HG03064 (cell line): ENCODE measurements around the gene CST3.

Experiments used
- ATAC-seq: cut with Tn5 transposase; IDR thresholded peaks from one replicate; pipeline ENCODE4 v1.9.1; 2021; ENCODE audit warnings: low read depth; ENCODE audit not compliant: unreplicated experiment

The CST3 gene

GRCh38 chr20:23605867-23606651 is 31.7 kb downstream of the CST3 start, which contains the start of gene CST9:
TSS of gene CST9 (minus strand) at chr20:23605917. CDS start at chr20:23605864, 53 bp downstream.
- no peak for ATAC-seq

GRCh38 chr20:23604306-23604705 is 33.4 kb downstream of the CST3 start:
- no peak for ATAC-seq

GRCh38 chr20:23603321-23603720 is 34.4 kb downstream of the CST3 start:
- ATAC-seq, result no peak

- no peak for ATAC-seq
Observed at GRCh38 chr20:23602699-23603098, 35.1 kb downstream of the CST3 start.

GRCh38 chr20:23602241-23602640 is 35.5 kb downstream of the CST3 start:
- no peak for ATAC-seq

GRCh38 chr20:23601715-23602114 is 36.0 kb downstream of the CST3 start:
- ATAC-seq, result no peak

- ATAC-seq, result no peak
Observed at GRCh38 chr20:23598481-23598880, 39.3 kb downstream of the CST3 start.

- ATAC-seq, result no peak
Observed at GRCh38 chr20:23596579-23597250, 41.0 kb downstream of the CST3 start.

- ATAC-seq, result no peak
Observed at GRCh38 chr20:23595941-23596340, 41.8 kb downstream of the CST3 start.

GRCh38 chr20:23588434-23589403 is 49.0 kb downstream of the CST3 start:
- ATAC-seq, result no peak

GRCh38 chr20:23587631-23588030 is 50.1 kb downstream of the CST3 start:
- no peak for ATAC-seq

GRCh38 chr20:23586735-23587525 is 50.8 kb downstream of the CST3 start:
- ATAC-seq, result no peak

GRCh38 chr20:23585808-23586734 is 51.7 kb downstream of the CST3 start:
- ATAC-seq, result no peak

GRCh38 chr20:23585449-23585807 is 52.3 kb downstream of the CST3 start:
- no peak for ATAC-seq

- ATAC-seq, result no peak
Observed at GRCh38 chr20:23584434-23585199, 53.1 kb downstream of the CST3 start.
